H1 (cell line): ENCODE results near the gene TMEM131L. TPM values are rescaled to one million over a fixed set of nuclear protein-coding genes. Genes with fewer than 3 reads are reported as not detected.

Source experiments
- CTCF ChIA-PET: fragments of 300-600 bp; sonication (Branson Sonifier 250); formaldehyde crosslinking; loops from one replicate; lab custom pipeline; 2021; ENCODE audit not compliant: partially characterized antibody; lab: Charles Lee
- POLR2A ChIA-PET: fragments of 300-600 bp; sonication (Branson Sonifier 250); formaldehyde crosslinking; loops from one replicate; lab custom pipeline; 2021; ENCODE audit warnings: inconsistent platforms; ENCODE audit not compliant: partially characterized antibody; lab: Charles Lee
- DNase-seq, 2 experiments: peaks; one replicate each; pipeline versions ENCODE4 v3.0.0 to v3.0.0-alpha.2; 2010 to 2022; ENCODE audit warnings: low spot score in 2 of 2, low read depth in 1 of 2, mixed read lengths in 1 of 2
- FAIRE-seq: peaks from 2 replicates; lab custom pipeline; 2011; peaks lifted over from hg19 to GRCh38; lab: Jason Lieb, UNC
- H2AFZ ChIP-seq: 2 replicates; pipeline ENCODE4 v1.8.1; 2012; ENCODE audit warnings: low read length, inconsistent platforms
- H2AK5ac ChIP-seq: 2 replicates; pipeline ENCODE4 v1.6.1; 2013; ENCODE audit warnings: low read depth, low read length
- H2BK120ac ChIP-seq: replicated peaks from 2 replicates; pipeline ENCODE3; 2013; ENCODE audit warnings: low read depth, low read length, inconsistent platforms
- H2BK12ac ChIP-seq: 2 replicates; pipeline ENCODE4 v1.6.1; 2013; ENCODE audit warnings: low read depth, low read length
- H2BK15ac ChIP-seq: 2 replicates; pipeline ENCODE4 v1.6.1; 2013; ENCODE audit warnings: low read length
- H2BK20ac ChIP-seq: 2 replicates; pipeline ENCODE4 v1.6.1; 2013; ENCODE audit warnings: low read length
- H2BK5ac ChIP-seq: 2 replicates; pipeline ENCODE4 v1.6.1; 2013; ENCODE audit warnings: low read depth, low read length
- H3K14ac ChIP-seq: 2 replicates; pipeline ENCODE4 v1.6.1; 2013; ENCODE audit warnings: inconsistent platforms; ENCODE audit not compliant: insufficient read length
- H3K18ac ChIP-seq: 2 replicates; pipeline ENCODE4 v1.6.1; 2013; ENCODE audit warnings: low read length; ENCODE audit errors: extremely low read depth
- H3K23ac ChIP-seq: 2 replicates; pipeline ENCODE4 v1.6.1; 2013; ENCODE audit warnings: inconsistent platforms; ENCODE audit not compliant: insufficient read length
- H3K23me2 ChIP-seq: 2 replicates; pipeline ENCODE4 v1.6.1; 2013; ENCODE audit warnings: low read depth, low read length
- H3K27ac ChIP-seq: 2 replicates; pipeline ENCODE4 v1.6.1; 2011; ENCODE audit warnings: low read depth, low read length, inconsistent platforms
- H3K27me3 ChIP-seq, 4 experiments: replicated peaks in 1 of 4; 1 replicate in 1 of 4; 2 replicates in 3 of 4; pipeline versions ENCODE4 v1.6.1 to v1.8.1; 2011 to 2013; ENCODE audit warnings: low read length in 3 of 4, mild to moderate bottlenecking in 3 of 4, inconsistent platforms in 2 of 4, mixed read lengths in 2 of 4, moderate library complexity in 1 of 4; ENCODE audit not compliant: control insufficient read depth in 3 of 4, insufficient read depth in 3 of 4; ENCODE audit errors: extremely low read depth in 1 of 4
- H3K36me3 ChIP-seq, 4 experiments: 2 replicates each; pipeline versions ENCODE4 v1.6.1 to v1.8.1; 2011 to 2013; ENCODE audit warnings: mild to moderate bottlenecking in 4 of 4, low read length in 3 of 4, moderate library complexity in 2 of 4, control low read depth in 1 of 4, inconsistent platforms in 1 of 4; ENCODE audit not compliant: insufficient read depth in 4 of 4, control insufficient read depth in 2 of 4
- H3K4ac ChIP-seq: replicated peaks from 2 replicates; pipeline ENCODE3; 2013; ENCODE audit warnings: low read length, low read depth, mixed read lengths, inconsistent platforms; ENCODE audit not compliant: insufficient read length
- H3K4me1 ChIP-seq, 4 experiments: replicated peaks in 1 of 4; 1 replicate in 1 of 4; 2 replicates in 3 of 4; pipeline versions ENCODE4 v1.6.1 to v1.8.1; 2011 to 2013; ENCODE audit warnings: low read length in 3 of 4, inconsistent platforms in 2 of 4, mixed read lengths in 1 of 4; ENCODE audit not compliant: insufficient read depth in 4 of 4, control insufficient read depth in 3 of 4
- H3K4me2 ChIP-seq, 2 experiments: 2 replicates each; pipeline versions ENCODE4 v1.6.1 to v1.8.1; 2011 to 2013; ENCODE audit warnings: low read depth in 2 of 2, low read length in 2 of 2, control low read depth in 1 of 2, inconsistent platforms in 1 of 2, mild to moderate bottlenecking in 1 of 2; ENCODE audit not compliant: insufficient read depth in 1 of 2
- H3K4me3 ChIP-seq, 4 experiments: fragments of 200-600, 300-600 bp in 1 of 4; sonication (generic), shearing (Covaris generic), sonication (Bioruptor Twin) in 1 of 4; 2 replicates each; pipeline versions ENCODE4 v1.5.1 to v1.8.1; 2011 to 2016; ENCODE audit warnings: low read length in 4 of 4, low read depth in 3 of 4, control low read depth in 2 of 4, inconsistent platforms in 2 of 4, mild to moderate bottlenecking in 2 of 4, mixed read lengths in 1 of 4, moderate library complexity in 1 of 4; ENCODE audit not compliant: insufficient read depth in 2 of 4; ENCODE audit errors: extremely low read depth in 1 of 4
- H3K56ac ChIP-seq: replicated peaks from 2 replicates; pipeline ENCODE3; 2013; ENCODE audit warnings: low read depth, mild to moderate bottlenecking, mixed read lengths, low read length, inconsistent platforms; ENCODE audit not compliant: insufficient read length
- H3K79me1 ChIP-seq: 2 replicates; pipeline ENCODE4 v1.6.1; 2013; ENCODE audit warnings: low read depth, low read length, control low read depth
- H3K79me2 ChIP-seq, 2 experiments: 2 replicates each; pipeline versions ENCODE4 v1.6.1 to v1.8.1; 2012 to 2013; ENCODE audit warnings: low read length in 2 of 2, mild to moderate bottlenecking in 2 of 2, inconsistent platforms in 1 of 2; ENCODE audit not compliant: insufficient read depth in 2 of 2, control insufficient read depth in 1 of 2
- H3K9ac ChIP-seq, 4 experiments: replicated peaks in 1 of 4; 1 replicate in 1 of 4; 2 replicates in 3 of 4; pipeline versions ENCODE4 v1.6.1 to v1.8.1; 2011 to 2013; ENCODE audit warnings: low read depth in 3 of 4, low read length in 3 of 4, control low read depth in 2 of 4, mild to moderate bottlenecking in 2 of 4, moderate library complexity in 2 of 4, inconsistent platforms in 1 of 4; ENCODE audit errors: extremely low read depth in 1 of 4
- H3K9me3 ChIP-seq, 2 experiments: 2 replicates each; pipeline versions ENCODE4 v1.6.1 to v1.8.1; 2012 to 2013; ENCODE audit warnings: mild to moderate bottlenecking in 2 of 2, moderate library complexity in 2 of 2, control low read depth in 1 of 2, inconsistent platforms in 1 of 2, low read depth in 1 of 2, low read length in 1 of 2, mixed read lengths in 1 of 2; ENCODE audit not compliant: insufficient read depth in 2 of 2
- H4K20me1 ChIP-seq, 2 experiments: replicated peaks in 1 of 2; 2 replicates each; pipeline versions ENCODE3 to v1.8.1; 2011 to 2013; ENCODE audit warnings: inconsistent platforms in 2 of 2, low read length in 2 of 2, mild to moderate bottlenecking in 1 of 2; ENCODE audit not compliant: insufficient read depth in 2 of 2, control insufficient read depth in 1 of 2
- H4K5ac ChIP-seq: 2 replicates; pipeline ENCODE4 v1.6.1; 2013; ENCODE audit warnings: low read length, low read depth, mixed read lengths, inconsistent platforms; ENCODE audit not compliant: insufficient read length
- H4K8ac ChIP-seq: 2 replicates; pipeline ENCODE4 v1.8.0; 2013; ENCODE audit warnings: mild to moderate bottlenecking, moderate library complexity, low read length, inconsistent platforms; ENCODE audit not compliant: insufficient read depth; ENCODE audit errors: extremely low read depth
- H4K91ac ChIP-seq: replicated peaks from 2 replicates; pipeline ENCODE3; 2013; ENCODE audit warnings: low read length, mixed read lengths, inconsistent platforms; ENCODE audit not compliant: insufficient read length
- CBX8 ChIP-seq: fragments of 300-800, 300-1000 bp; sonication (generic); IDR thresholded peaks from 2 replicates; pipeline ENCODE4 v1.7.1; 2016; ENCODE audit warnings: low read depth, low read length, borderline replicate concordance
- CEBPB ChIP-seq: IDR thresholded peaks from 2 replicates; pipeline ENCODE4 v1.6.1; 2012; ENCODE audit warnings: low read depth, low read length
- CREB1 ChIP-seq: IDR thresholded peaks from 2 replicates; pipeline ENCODE4 v1.6.1; 2012; ENCODE audit warnings: inconsistent platforms
- EP300 ChIP-seq, 2 experiments: IDR thresholded peaks; 1 replicate in 1 of 2; 2 replicates in 1 of 2; pipeline ENCODE4 v1.6.1; 2011 to 2012; ENCODE audit warnings: low read depth in 2 of 2, low read length in 2 of 2, mild to moderate bottlenecking in 2 of 2, borderline replicate concordance in 1 of 2, inconsistent platforms in 1 of 2, moderate library complexity in 1 of 2
- EZH2 ChIP-seq: fragments of 200-600 bp; sonication (generic); IDR thresholded peaks from 2 replicates; pipeline ENCODE4 v1.7.1; 2012; ENCODE audit warnings: low read depth, mild to moderate bottlenecking, moderate library complexity, low read length, inconsistent platforms; ENCODE audit not compliant: severe bottlenecking
- HDAC2 ChIP-seq, 2 experiments: fragments of 300-600 bp in 1 of 2; sonication (generic) in 1 of 2; IDR thresholded peaks; 2 replicates each; pipeline ENCODE4 v1.6.1; 2011 to 2012; ENCODE audit warnings: low read depth in 2 of 2, low read length in 2 of 2, mild to moderate bottlenecking in 2 of 2, moderate library complexity in 2 of 2, borderline replicate concordance in 1 of 2, inconsistent platforms in 1 of 2
- KDM1A ChIP-seq: fragments of 200-600, 300-600 bp; sonication (generic); IDR thresholded peaks from 2 replicates; pipeline ENCODE4 v1.7.1; 2016; ENCODE audit warnings: mild to moderate bottlenecking, low read length, borderline replicate concordance
- POLR2A ChIP-seq, 2 experiments: IDR thresholded peaks; 1 replicate in 1 of 2; 2 replicates in 1 of 2; pipeline ENCODE4 v1.6.1; 2011; ENCODE audit warnings: low read depth in 2 of 2, low read length in 2 of 2, mild to moderate bottlenecking in 2 of 2; ENCODE audit errors: control extremely low read depth in 1 of 2
- SIRT6 ChIP-seq: IDR thresholded peaks from one replicate; pipeline ENCODE4 v1.7.1; 2012; ENCODE audit warnings: low read length, inconsistent platforms
- SUZ12 ChIP-seq: fragments of 200-600 bp; sonication (generic); IDR thresholded peaks from 2 replicates; pipeline ENCODE4 v1.6.1; 2012; ENCODE audit warnings: mild to moderate bottlenecking, inconsistent platforms, low read length, moderate library complexity, mixed read lengths
- WGBS, 2 experiments: shearing (Covaris generic) in 1 of 2; methylation state at CpG; one replicate each; pipeline versions ENCODE4 v1.1.6 to v1.1.7; 2013 to 2015; ENCODE audit warnings: low lambda C conversion rate in 2 of 2, mixed read lengths in 2 of 2, inconsistent platforms in 1 of 2, low coverage in 1 of 2, missing lambda C conversion rate in 1 of 2; ENCODE audit not compliant: insufficient replicate concordance in 2 of 2, insufficient coverage in 1 of 2, insufficient read length in 1 of 2; ENCODE audit errors: extremely low coverage in 1 of 2, missing lambda C conversion rate in 1 of 2; 5-methylcytosine and 5-hydroxymethylcytosine counted together
- polyA plus RNA-seq, 7 experiments: library from polyadenylated mRNA; depleted of rRNA in 3 of 7; stranded (reverse) in 5 of 7; unstranded in 2 of 7; fragments of >200 nt in 5 of 7; fragments of 200-250 nt in 2 of 7; gene quantifications; 1 replicate in 5 of 7; 2 replicates in 1 of 7; 4 replicates in 1 of 7; pipeline versions ENCODE4 v1.2.1 to v1.2.3, GENCODE V29; 2011 to 2013; ENCODE audit warnings: missing spikeins in 2 of 7, mixed read lengths in 2 of 7
- total RNA-seq: library from RNA; stranded (reverse); fragmentation: NEBNext Ultra II Directional; extraction: Animal tissue kit (Norgen Biotek cat#: 25700); gene quantifications from 2 replicates; pipeline ENCODE4 v1.2.1, GENCODE V29; 2021

TMEM131L gene
- total and polyA plus RNA-seq, 2 of the 8 experiments (the other 6 are each of a cell fraction or from before 2014, with no cell fraction given), result 14.3 to 26.1 TPM

DNA sequence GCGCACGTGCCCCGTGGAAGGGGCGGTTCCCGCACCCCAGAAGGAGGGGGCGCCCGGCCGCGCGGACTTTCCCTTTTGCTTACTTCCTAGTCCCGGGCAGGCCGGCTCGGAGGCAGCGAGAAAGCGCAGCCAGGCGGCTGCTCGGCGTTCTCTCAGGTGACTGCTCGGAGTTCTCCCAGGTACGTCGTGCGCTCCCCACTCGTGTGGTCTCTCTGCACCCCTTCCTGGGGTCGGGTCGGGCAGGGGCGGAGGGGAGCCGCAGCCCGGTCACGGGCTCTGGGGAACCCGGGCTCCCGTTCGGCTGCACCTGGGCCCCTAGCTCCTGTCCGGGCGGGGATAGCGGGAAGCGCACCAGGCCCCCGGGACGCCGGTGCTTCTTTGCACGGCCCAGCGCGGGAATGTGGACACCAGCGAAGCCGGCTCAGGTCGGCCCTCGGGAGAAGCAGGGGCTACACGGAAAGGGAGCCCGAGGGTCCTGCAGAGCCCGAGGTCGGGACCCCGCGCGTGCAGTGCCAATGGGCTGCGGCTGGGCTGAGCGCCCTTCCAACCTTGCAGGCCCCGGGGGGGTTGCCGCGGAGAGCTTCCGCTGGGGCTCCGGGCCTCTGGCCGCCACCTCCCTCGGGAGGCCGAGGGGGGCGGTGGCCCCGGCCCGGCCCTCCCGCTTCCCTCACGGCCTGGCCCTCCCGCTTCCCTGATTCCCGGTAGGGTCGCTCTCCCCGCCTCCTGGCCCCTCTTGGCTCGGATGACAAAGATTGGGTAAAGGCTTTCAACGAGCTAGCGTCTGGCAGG is 218.2 kb downstream of the TMEM131L start, which contains the start of gene TLR2:
Gene TLR2 (plus strand): TSS at position 99 of the 789 bp plus-strand sequence. CDS start 18,628 bp downstream, outside the sequence.
- Histone ChIP-seq H3K56ac (peak within 1 kb of the TSS; percentile 77), H3K4ac (no peak within 1 kb of the TSS), H2BK5ac (peak within 1 kb of the TSS; percentile 49; the same call in 1 of the 2 replicates), H3K27me3 (peaks cover 12 to 44% (median 34%) of the 10 kb centered on the region in 4 experiments), H3K9ac (no peak within 1 kb of the TSS; a peak in 1 of 7 replicates), H4K91ac (no peak within 1 kb of the TSS), H2BK15ac (no peak within 1 kb of the TSS), H3K18ac (peak within 1 kb of the TSS; percentile 48), H3K23me2 (peaks cover 16% of the 10 kb centered on the region), H3K14ac (no peak within 1 kb of the TSS), H3K4me1 (peaks cover 0 to 4% (median 1%) of the 10 kb centered on the region in 4 experiments; a peak in 5 of 7 replicates), H3K79me1 (no peaks in the 10 kb centered on the region), H4K20me1 (no peaks in the 10 kb centered on the region), H2BK120ac (no peak within 1 kb of the TSS), H2AK5ac (no peak within 1 kb of the TSS), H2BK20ac (0 out of 2 replicates have a peak within 1 kb of the TSS, but pooled peaks have one; percentile 40), H2BK12ac (no peak within 1 kb of the TSS), H3K79me2 (no peaks in the 10 kb centered on the region), H3K4me2 (peak within 1 kb of the TSS; percentile 88 to 92), H4K5ac (no peak within 1 kb of the TSS), H3K4me3 (peak within 1 kb of the TSS; percentile 45 to 64 (median 56)), H3K23ac (no peak within 1 kb of the TSS), H3K27ac (no peak within 1 kb of the TSS), H4K8ac (peak within 1 kb of the TSS; percentile 23; the same call in 1 of the 2 replicates), H3K36me3 (peaks cover 0 to 4% (median 0%) of the 10 kb centered on the region in 4 experiments; a peak in 2 of 8 replicates), H3K9me3 (peaks cover 21 to 22% of the 10 kb centered on the region in 2 experiments), H2AFZ (peak within 1 kb of the TSS; percentile 88)
- DNase-seq (peak in 1 of 2 experiments; percentile 84), FAIRE-seq (no peak)
- 3% methylated on average over 55 of the region's 75 CpGs; no CpG with 5 or more reads in 1 of the 2 experiments for WGBS, 2 experiments
- ChIA-PET CTCF (interaction anchor here (0.6 to 2.2 kb wide), 13 partner anchors 16 to 692 kb away, joined by 3 to 10 read pairs (median 3); no protein-coding TSS in a partner anchor), POLR2A (interaction anchor here (0.6 to 1.6 kb wide), 5 partner anchors 10 to 97 kb away, joined by 3 read pairs; no protein-coding TSS in a partner anchor)
- TF ChIP-seq SIRT6, result no peak
- no peak for TF ChIP-seq CBX8
- TF ChIP-seq HDAC2 (IDR thresholded peaks at IDR 0.05; ENCODE audit: borderline replicate concordance in 1 of 2, low read depth in 2 of 2, low read length in 2 of 2), result peak in 1 of 2 experiments; percentile 56; a peak in 1 of 4 replicates
- TF ChIP-seq SUZ12, result peak; percentile 84
- TF ChIP-seq KDM1A, result peak; percentile 36; the same call in 1 of the 2 replicates
- TF ChIP-seq POLR2A (IDR thresholded peaks at IDR 0.05; ENCODE audit: control extremely low read depth in 1 of 2, low read depth in 2 of 2, low read length in 2 of 2), result no peak
- no peak for TF ChIP-seq EP300 (IDR thresholded peaks at IDR 0.05; ENCODE audit: borderline replicate concordance in 1 of 2, low read depth in 2 of 2, low read length in 2 of 2)
- TF ChIP-seq EZH2, result peak; percentile 78
- TF ChIP-seq CREB1, result no peak
- no peak for TF ChIP-seq CEBPB
